Left ventricle myocardium inferior (tissue), 1 donor: ENCODE data around the gene OPCML. TPM values are rescaled to one million over a fixed set of nuclear protein-coding genes. Genes with fewer than 3 reads are reported as not detected.

ENCODE experiments used
- DNase-seq: peaks from one replicate; pipeline ENCODE4 v3.0.0-alpha.2; 2020
- H3K27ac ChIP-seq: fragments of 200-600 bp; replicated peaks from 2 replicates; pipeline ENCODE4 v1.8.0; 2021
- H3K27me3 ChIP-seq: fragments of 200-600 bp; 2 replicates; pipeline ENCODE4 v1.8.0; 2021; ENCODE audit warnings: low read depth
- H3K36me3 ChIP-seq: fragments of 200-600 bp; 2 replicates; pipeline ENCODE4 v1.8.0; 2021
- H3K4me1 ChIP-seq: fragments of 200-600 bp; 2 replicates; pipeline ENCODE4 v1.8.0; 2021
- H3K4me3 ChIP-seq: fragments of 200-600 bp; 2 replicates; pipeline ENCODE4 v1.8.0; 2021; ENCODE audit warnings: mild to moderate bottlenecking, moderate library complexity
- H3K9me3 ChIP-seq: fragments of 200-600 bp; replicated peaks from 2 replicates; pipeline ENCODE4 v1.8.0; 2021
- intact Hi-C: fragments of 100-400 bp; cut with micrococcal nuclease; formaldehyde crosslinking; loops from one replicate; pipeline ENCODE4 v1.11.0; 2022
- total RNA-seq: library from RNA; stranded (reverse); fragmentation: NEBNext Ultra II Directional; extraction: Animal tissue kit (Norgen Biotek cat#: 25700); gene quantifications from one replicate; pipeline ENCODE4 v1.2.1, GENCODE V29; 2021
- TF ChIP-seq, protein P1 (sequence below): fragments of 200-600 bp; IDR thresholded peaks from 2 replicates; pipeline ENCODE4 v1.8.0; 2021; ENCODE audit warnings: antibody characterized with exemption, mild to moderate bottlenecking, borderline replicate concordance
- donor health status: DM: no; HTN: yes; CAD: no; lungs with severe emphysema.

OPCML gene
- total RNA-seq, 1 donor from 2014 or later, result 0.63 TPM

DNA sequence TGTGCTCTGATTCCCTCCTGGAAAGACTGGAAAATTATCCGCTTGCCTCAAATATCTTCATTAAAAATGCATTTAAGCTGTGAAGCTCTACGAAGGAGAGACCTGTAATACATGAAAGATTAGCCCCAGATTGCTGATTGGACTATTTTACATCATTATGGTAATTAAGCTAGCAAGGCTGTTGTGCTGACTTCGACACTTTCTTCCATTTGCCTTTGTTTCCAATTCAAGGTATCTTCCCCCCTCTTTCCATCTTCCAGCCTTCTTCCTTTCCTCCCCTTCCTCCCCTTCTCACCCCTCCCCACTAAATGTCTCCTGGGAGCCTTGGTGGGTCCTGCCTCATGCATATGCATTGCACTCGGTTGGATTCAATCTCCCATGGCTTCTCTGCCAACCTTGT, 710.8 kb downstream of the OPCML start:
- H3K4me1 ChIP-seq, result no peaks in the 10 kb centered on the region
- no peaks in the 10 kb centered on the region for H3K36me3 ChIP-seq
- no peak overlapping the region for H3K4me3 ChIP-seq
- peaks cover 3% of the 10 kb centered on the region for H3K27me3 ChIP-seq
- TF ChIP-seq, protein P1, sequence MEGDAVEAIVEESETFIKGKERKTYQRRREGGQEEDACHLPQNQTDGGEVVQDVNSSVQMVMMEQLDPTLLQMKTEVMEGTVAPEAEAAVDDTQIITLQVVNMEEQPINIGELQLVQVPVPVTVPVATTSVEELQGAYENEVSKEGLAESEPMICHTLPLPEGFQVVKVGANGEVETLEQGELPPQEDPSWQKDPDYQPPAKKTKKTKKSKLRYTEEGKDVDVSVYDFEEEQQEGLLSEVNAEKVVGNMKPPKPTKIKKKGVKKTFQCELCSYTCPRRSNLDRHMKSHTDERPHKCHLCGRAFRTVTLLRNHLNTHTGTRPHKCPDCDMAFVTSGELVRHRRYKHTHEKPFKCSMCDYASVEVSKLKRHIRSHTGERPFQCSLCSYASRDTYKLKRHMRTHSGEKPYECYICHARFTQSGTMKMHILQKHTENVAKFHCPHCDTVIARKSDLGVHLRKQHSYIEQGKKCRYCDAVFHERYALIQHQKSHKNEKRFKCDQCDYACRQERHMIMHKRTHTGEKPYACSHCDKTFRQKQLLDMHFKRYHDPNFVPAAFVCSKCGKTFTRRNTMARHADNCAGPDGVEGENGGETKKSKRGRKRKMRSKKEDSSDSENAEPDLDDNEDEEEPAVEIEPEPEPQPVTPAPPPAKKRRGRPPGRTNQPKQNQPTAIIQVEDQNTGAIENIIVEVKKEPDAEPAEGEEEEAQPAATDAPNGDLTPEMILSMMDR, result no peak
- intact Hi-C loops, result no loop called here
- no peaks in the 10 kb centered on the region for H3K9me3 ChIP-seq
- no peak for DNase-seq
- no peak overlapping the region for H3K27ac ChIP-seq

- H3K4me3 ChIP-seq, result no peak overlapping the region
- H3K27ac ChIP-seq, result no peak overlapping the region
- intact Hi-C loops, result no loop called here
- no peak for DNase-seq
- no peaks in the 10 kb centered on the region for H3K4me1 ChIP-seq
- no peaks in the 10 kb centered on the region for H3K9me3 ChIP-seq
- H3K36me3 ChIP-seq, result no peaks in the 10 kb centered on the region
- H3K27me3 ChIP-seq, result no peaks in the 10 kb centered on the region
- TF ChIP-seq, protein P1, result no peak
Measured at GRCh38 chr11:132821014-132821413, 711.3 kb downstream of the OPCML start.

GRCh38 chr11:132818951-132819350, 713.4 kb downstream of the OPCML start:
- DNase-seq, result no peak
- Histone ChIP-seq H3K36me3 (no peaks in the 10 kb centered on the region), H3K9me3 (no peaks in the 10 kb centered on the region), H3K27me3 (peaks cover 6% of the 10 kb centered on the region), H3K27ac (no peak overlapping the region), H3K4me1 (no peaks in the 10 kb centered on the region), H3K4me3 (no peak overlapping the region)
- TF ChIP-seq, protein P1, result no peak
- intact Hi-C loops, result no loop called here

GRCh38 chr11:132817387-132817786, 714.9 kb downstream of the OPCML start:
- H3K36me3 ChIP-seq, result no peaks in the 10 kb centered on the region
- peaks cover 6% of the 10 kb centered on the region for H3K27me3 ChIP-seq
- H3K4me1 ChIP-seq, result no peaks in the 10 kb centered on the region
- DNase-seq, result no peak
- H3K27ac ChIP-seq, result no peak overlapping the region
- H3K4me3 ChIP-seq, result no peak overlapping the region
- no peaks in the 10 kb centered on the region for H3K9me3 ChIP-seq
- intact Hi-C loops, result no loop called here
- TF ChIP-seq, protein P1, result no peak

GRCh38 chr11:132814410-132814809, 717.9 kb downstream of the OPCML start:
- no peaks in the 10 kb centered on the region for H3K9me3 ChIP-seq
- DNase-seq, result no peak
- intact Hi-C loops, result no loop called here
- H3K27ac ChIP-seq, result no peak overlapping the region
- H3K4me3 ChIP-seq, result no peak overlapping the region
- TF ChIP-seq, protein P1, result no peak
- peaks cover 6% of the 10 kb centered on the region for H3K27me3 ChIP-seq
- H3K4me1 ChIP-seq, result no peaks in the 10 kb centered on the region
- H3K36me3 ChIP-seq, result no peaks in the 10 kb centered on the region

DNA sequence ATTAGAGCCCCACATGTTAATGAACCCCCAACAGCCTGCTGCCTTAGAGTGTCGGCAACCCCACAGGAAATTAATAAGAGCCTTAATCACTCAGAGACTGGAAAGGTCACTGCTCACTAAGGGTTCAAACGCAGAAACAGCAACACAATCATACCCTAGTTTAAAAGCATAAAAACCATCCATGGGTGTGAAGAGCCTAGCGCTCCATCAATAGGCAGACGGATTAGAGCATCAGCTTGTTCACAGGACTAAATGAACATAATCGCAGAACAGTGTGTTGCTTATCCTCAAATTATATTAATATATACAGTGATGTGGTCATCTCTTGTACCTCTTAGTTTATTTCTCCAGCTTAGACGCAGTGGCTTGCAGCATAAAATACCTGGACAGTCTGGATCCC, 720.7 kb downstream of the OPCML start:
- intact Hi-C loops, result no loop called here
- H3K36me3 ChIP-seq, result no peaks in the 10 kb centered on the region
- peaks cover 6% of the 10 kb centered on the region for H3K9me3 ChIP-seq
- no peak overlapping the region for H3K4me3 ChIP-seq
- no peak for DNase-seq
- TF ChIP-seq, protein P1, result no peak
- H3K27ac ChIP-seq, result no peak overlapping the region
- peaks cover 6% of the 10 kb centered on the region for H3K27me3 ChIP-seq
- H3K4me1 ChIP-seq, result no peaks in the 10 kb centered on the region
